ENCODE data around the gene NEURL2.
"Not testable (repeated sequence)": the region's sequence is repeated elsewhere in the genome, so short reads cannot be mapped to it uniquely, and the experiment has no call there.

NEURL2 gene

GRCh38 chr20:45890985-45891983 is at the start of gene NEURL2, which contains the start of gene CTSA:
Gene NEURL2 (minus strand): TSS chr20:45891208. CDS start chr20:45890991, 217 bp downstream.
Gene CTSA (plus strand): TSS chr20:45891335. CDS start chr20:45891569, 234 bp downstream.
- DNase-seq = peak; percentile 90

GRCh38 chr20:45940469-45940868 is 49.5 kb upstream of the NEURL2 start:
- no peak for DNase-seq

- DNase-seq = no peak
These were observed 49.0 kb upstream of the NEURL2 start for GRCh38 chr20:45940053-45940452.

- DNase-seq = no peak
These were observed 47.9 kb upstream of the NEURL2 start for GRCh38 chr20:45938727-45939438.

GRCh38 chr20:45937765-45938164 is 46.8 kb upstream of the NEURL2 start:
- DNase-seq = no peak

GRCh38 chr20:45935416-45936046 is 44.5 kb upstream of the NEURL2 start:
- DNase-seq = peak; percentile 17

- peak; percentile 98 for DNase-seq
These were observed 43.8 kb upstream of the NEURL2 start, which contains the start of gene PCIF1 for GRCh38 chr20:45934586-45935415. Gene PCIF1 (plus strand): TSS chr20:45934683. CDS start chr20:45939000, 4,317 bp downstream.

- peak; percentile 55 for DNase-seq
These were observed 43.1 kb upstream of the NEURL2 start for GRCh38 chr20:45934046-45934585.

- peak; percentile 86 for DNase-seq
These were observed 42.4 kb upstream of the NEURL2 start for GRCh38 chr20:45933266-45934045.

GRCh38 chr20:45931680-45932079 is 40.7 kb upstream of the NEURL2 start:
- not testable (repeated sequence) for DNase-seq

- DNase-seq = no peak
These were observed 36.3 kb upstream of the NEURL2 start for GRCh38 chr20:45927071-45927878.

GRCh38 chr20:45926731-45927070 is 35.7 kb upstream of the NEURL2 start:
- no peak for DNase-seq

GRCh38 chr20:45925821-45926506 is 35.0 kb upstream of the NEURL2 start:
- no peak for DNase-seq

- DNase-seq = peak; percentile 89
These were observed 33.6 kb upstream of the NEURL2 start for GRCh38 chr20:45924391-45925261.

- no peak for DNase-seq
These were observed 30.6 kb upstream of the NEURL2 start for GRCh38 chr20:45921337-45922189.

- no peak for DNase-seq
These were observed 29.7 kb upstream of the NEURL2 start for GRCh38 chr20:45920462-45921336.
